ENCODE data around the gene PPP1R13B.
"Not testable (repeated sequence)": the region's sequence is repeated elsewhere in the genome, so short reads cannot be mapped to it uniquely, and the experiment has no call there.

Gene PPP1R13B

DNA sequence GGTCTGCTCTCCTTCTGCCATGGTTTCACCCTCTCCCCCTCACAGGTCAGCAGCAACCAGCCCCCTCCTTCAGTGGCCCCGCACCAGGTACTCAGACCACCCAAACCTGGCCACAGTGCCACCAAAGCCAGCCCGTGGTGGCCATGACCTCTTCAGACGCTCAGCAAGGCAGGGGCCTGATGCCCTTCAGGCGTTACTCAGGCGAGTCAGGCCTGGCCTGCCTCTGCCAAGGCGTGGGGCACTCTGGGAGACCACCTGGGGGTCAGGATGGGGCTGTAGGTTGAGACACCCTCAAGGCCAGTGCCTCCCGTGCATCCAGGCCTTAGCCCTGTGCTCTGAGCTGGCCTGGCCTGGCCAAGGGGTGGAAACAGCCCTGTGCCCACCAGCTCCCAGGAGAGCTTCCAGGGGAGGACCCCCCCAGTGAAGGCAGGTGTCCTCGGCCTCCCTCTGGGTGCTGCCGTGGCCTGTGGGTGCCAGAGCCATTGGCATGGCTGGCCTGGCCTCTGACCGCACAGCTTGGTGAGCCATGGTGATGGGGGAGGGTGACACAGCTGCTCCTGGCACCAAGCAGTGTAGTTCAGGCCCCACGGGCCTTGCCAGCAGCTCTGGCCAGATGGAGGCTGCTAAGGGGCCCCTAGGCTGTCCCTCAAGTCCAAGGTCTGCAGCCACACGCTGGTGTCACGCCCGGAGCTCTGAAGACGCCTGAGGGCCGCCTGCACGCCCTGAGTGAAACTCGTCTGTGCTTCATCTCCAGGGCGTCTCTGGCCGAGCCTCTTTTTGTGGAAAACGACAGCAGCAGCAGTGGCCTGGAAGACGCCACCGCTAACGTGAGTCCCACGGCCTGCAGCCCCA is 147.2 kb downstream of the PPP1R13B start:
- no peak for DNase-seq (ENCODE audit: low read depth in 2 of 2)

DNA sequence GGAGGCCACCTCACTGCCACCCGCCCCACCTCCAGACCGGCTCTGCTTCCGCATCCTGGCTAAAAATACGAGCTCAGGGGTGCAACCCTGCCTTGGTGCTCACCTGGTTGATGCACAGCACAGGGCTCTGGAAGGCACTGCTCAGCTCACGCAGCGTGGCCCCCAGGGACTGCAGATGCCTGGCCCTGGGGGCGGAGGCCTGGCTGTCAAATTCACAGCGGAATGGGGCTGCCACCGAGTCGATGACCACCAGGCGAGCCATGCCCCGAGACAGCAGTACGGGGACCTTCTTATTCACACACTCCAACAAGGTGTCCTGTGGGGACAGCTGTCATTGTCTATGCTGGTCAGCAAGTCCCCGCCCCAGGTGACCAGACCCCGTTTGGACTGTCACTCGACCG is 148.1 kb downstream of the PPP1R13B start:
- DNase-seq (ENCODE audit: low read depth in 2 of 2), result no peak

DNA sequence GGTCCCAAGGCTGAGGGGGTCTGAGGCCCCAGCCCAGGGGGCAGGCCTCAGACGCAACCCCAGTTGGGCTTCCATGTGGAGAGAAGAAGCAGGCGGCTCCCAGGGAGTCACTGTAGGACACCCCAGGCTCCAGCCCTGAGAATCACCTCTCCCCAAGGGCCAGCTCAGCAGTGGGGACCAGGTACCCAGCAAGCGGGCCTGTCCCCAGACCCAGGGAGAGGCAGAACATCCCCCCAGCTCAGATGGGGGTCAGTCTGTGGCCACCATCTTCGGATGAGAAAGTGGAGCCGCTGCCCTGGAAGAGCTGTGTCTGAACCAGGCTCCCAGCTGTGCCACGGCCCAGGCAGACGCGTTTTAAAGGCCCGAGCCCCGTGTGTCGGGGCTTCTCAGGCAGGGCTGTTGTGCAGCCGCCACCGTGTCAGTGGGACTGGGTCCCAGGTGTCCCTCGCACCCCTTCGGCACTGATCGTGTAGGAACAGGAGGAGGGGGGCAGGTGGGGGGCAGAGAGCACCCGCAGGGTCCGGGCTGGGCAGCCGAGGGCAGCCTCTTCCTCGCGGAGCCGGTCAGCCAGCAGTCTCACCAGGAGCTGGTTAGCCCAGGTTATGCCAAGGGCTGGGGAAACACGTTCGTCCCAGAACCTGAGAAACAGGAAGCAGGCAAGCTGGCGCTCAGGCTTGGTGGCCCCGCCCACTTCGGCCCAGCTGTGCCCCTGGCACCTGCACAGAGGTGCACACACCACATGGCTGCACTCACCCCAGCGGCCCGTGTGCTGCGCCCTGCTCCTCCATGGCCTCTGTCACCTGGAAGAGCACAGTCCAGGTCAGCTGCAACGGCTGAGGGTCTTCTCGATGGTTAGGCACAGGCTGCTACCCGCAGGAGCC is 148.8 kb downstream of the PPP1R13B start:
- DNase-seq (ENCODE audit: low read depth in 2 of 2), result no peak

DNA sequence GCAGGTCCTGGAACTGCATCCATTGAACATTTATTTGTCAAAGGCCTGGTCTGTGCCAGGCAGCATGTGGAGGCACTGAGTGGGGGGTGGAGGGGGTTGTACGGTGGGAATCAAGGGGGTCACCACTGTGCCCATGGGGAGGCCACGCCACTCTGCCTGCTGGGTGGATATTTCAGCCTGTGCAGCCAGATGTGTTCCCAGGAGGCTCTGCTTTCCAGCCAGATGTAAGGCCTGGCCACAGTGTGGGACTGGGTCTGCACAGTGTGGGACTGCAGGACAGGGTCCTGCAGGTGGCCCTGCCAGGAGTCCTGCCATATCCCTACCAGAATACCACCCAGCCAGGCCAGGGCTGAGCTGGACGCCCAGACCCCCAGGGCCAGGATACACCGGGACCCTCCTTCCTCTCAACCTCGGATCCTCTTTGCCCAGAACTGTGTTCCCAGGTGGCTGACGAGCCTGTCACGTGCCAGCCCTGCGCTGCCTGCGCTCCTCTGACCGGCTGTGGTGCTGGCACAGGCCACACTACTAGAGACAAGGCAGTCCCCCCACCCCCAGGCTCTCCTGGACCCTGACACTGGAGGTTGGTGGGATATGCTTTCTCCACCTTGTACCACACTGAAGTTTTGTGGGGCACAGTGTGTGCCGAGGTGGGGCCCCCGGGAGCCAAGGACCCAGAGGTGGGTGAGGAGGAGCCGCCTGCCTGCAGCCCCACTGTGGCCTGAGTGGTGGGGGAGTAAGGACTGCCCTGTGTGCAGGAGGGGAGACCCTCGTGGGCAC is 149.6 kb downstream of the PPP1R13B start:
- DNase-seq (ENCODE audit: low read depth in 2 of 2), result no peak

DNA sequence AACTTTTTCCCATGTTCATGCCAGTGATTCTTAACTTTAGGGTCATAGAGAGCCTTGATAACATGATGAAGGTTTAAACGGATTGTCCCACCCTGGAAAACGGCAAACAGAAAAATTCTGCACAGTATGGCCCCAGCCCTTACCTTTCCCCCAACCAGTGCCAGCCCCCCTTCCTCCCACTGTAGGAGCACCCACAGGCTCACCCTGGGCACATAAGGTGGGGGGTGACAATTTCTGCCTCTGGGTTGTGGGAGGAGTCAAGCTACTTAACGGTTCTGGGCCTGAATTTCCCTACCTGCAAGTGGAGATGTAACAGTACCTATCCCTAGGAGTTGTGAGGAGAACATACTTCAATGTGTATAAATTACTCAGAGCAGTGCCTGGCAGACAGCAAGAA is 150.2 kb downstream of the PPP1R13B start:
- DNase-seq (ENCODE audit: low read depth in 2 of 2), result no peak

DNA sequence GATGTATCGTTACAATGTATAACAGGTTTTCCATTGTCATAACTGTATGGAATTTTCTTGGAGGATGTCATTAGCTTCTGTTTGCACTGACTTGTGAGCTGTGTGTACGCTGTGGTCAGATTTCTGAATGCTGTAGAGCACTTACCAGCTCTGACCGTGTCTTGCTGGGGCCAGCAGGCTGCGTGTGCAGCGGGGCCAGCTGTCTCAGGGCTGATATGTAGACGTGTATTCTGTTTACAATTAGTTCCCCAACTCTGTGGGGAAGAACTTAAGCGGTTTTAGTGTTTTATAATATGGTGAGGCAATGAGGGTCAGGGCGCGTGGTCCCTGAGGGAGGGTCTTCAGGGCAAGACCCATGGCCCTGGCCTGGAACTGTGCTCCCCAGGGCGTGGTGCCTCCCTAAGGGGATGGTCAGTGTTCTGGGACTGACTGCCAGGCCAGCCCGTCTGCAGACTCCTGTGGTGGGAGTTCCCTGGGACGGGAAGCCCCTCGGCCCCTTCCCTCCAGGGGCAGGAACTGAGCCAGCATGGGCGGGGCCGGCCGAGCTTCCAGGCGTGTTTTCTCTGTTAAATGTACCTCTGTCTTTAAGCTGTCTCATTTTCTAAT is 150.8 kb downstream of the PPP1R13B start:
- DNase-seq (ENCODE audit: low read depth in 2 of 2), result no peak

DNA sequence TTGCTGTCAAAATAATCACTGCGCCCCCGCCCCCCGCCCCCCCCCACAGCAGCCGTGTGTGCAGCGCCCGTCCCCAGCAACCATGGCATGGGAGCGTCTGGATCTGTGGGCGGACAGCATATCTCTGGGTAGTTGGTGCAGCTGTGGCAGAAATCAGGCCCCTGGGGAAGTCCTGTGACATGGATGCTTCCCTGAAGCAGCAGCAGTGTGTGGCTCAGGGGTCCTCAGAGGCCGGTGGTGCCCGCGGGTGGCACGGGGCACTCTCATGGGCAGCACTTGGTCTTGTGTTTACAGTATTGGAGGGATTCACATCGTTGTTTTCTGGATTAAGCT is 151.3 kb downstream of the PPP1R13B start:
- DNase-seq (ENCODE audit: low read depth in 2 of 2), result no peak

DNA sequence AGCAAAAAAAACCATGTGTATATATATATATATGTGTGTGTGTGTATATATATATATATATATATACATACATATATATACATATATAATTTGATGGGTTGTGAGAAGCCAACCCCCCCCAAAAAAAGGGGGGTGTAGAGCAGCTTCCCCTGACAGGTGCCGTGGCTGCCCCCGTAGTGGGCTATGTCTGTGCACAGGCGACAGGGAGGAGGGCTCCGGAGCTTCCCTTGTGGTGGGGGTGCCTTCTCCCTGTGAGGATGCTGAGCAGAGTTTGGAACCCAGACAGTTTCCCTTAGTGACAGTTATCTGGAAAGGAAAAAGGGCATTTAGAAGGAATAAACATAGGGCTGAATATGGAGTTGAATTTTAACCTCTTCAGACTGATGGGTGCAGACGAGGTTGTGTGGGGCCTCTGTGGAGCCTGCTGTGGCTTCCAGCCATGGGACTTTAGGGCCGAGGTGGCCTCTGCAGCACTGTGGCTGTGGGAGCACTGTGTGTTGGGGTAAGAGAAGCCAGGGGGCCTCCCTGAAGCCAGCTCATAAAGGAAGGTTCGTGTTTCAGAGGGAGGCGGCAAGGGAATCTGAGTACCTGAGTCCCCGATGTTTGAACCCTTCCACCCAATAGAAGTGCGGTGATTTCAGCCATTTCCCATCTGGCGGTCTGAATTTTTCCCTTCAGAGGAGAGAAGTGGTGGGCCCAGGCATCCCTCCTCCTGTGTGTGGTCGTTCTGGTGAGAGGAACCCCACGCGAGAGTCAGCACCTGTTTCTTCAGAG is 151.9 kb downstream of the PPP1R13B start:
- DNase-seq (ENCODE audit: low read depth in 2 of 2), result no peak

DNA sequence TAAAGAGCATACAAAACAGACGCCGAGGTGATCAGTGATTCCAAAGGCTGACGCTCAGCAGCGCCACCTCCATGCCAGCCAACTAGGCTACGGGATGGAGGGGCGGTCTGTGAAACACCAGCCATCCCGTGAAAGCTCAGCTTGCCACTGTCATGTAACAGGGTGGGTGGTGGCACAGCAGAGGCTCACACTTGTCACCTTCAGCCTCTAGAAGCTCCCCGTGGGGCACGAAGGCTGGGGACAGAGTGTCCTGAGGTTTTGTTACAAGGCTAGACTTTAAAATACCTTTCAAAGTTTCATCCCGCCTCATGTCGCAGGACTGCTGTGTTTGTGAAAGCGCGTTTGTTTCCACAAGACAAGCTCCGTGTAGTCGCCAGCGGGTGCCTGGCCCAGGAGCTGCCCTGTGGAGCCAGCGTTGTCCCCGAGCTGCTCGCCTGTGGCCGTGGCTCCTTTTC is 152.8 kb downstream of the PPP1R13B start:
- DNase-seq (ENCODE audit: low read depth in 2 of 2), result no peak

DNA sequence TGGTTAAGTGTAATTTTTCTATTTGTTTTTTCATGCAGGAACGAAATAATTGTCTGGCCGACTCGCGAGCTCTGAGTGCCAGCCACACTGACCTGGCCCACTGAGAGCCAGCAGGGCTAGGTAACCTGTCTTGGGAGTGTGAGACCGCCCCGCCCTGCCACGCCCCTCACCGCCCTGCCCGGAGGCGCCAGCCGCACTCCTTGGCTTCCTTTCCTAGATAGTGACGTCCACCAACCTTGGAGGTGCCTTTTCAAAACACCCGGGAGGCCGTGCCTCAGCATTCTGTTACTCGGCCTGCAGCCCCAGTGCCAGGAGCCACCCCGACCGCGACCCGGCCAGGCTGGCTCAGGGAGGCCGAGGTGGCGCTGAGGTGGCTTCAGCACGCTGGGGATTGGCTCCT is 153.9 kb downstream of the PPP1R13B start:
- no peak for DNase-seq (ENCODE audit: low read depth in 2 of 2)

DNA sequence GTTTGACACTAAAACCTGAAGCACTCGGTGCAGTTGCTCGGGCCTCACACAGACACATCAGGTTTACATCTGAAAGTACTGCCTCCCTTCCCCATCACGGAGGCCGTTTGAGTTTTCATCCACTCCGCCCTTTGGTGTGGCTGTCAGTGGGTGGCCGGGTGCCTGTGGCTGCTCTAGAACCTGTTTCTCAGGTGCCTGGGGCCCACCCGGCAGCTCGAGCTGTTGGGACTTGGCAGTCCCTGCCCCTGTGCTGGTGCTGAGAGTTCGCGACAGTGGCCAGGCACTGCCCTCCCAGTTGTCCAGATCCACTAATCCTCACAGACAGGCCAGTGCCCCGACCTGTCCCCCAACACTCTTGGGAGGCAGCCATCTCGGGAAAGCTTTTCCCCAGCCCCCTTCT is 154.5 kb downstream of the PPP1R13B start:
- DNase-seq (ENCODE audit: low read depth in 2 of 2), result no peak

DNA sequence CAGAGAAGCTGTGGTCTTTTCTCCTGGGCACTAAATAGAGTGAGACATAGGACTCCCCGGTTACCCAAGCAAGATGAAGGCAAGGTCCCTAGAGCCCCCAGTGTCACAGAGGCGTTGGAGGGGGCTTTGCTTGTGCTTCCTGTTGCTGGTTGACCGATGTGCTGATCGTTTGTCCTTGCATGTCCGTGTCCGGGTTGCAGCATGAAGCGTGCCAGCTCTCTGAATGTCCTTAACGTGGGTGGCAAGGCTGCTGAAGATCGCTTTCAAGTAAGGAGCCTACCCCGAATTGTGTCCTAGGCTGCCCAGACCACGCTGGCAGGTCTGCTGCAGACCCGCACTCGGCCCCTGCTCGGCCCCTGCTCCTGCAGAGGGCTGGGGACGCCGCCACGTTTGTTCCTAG is 155.2 kb downstream of the PPP1R13B start:
- DNase-seq (ENCODE audit: low read depth in 2 of 2), result no peak

DNA sequence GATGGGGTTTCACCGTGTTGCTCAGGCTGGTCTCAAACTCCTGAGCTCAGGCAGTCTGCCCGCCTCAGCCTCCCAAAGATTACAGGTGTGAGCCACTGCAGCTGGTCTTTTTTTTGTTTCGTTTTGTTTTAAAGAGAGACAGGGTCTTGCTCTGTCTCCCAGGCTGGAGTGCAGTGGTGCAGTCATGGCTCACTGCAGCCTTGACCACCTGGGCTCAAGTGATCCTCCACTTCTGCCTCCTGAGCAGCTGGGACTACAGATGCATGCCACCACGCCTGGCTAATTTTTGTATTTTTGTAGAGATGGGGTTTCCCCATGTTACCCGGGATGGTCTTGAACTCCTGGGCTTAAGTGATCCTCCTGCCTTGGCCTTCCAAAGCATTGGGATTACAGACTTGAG is 155.7 kb downstream of the PPP1R13B start:
- DNase-seq (ENCODE audit: low read depth in 2 of 2), result not testable (repeated sequence)

DNA sequence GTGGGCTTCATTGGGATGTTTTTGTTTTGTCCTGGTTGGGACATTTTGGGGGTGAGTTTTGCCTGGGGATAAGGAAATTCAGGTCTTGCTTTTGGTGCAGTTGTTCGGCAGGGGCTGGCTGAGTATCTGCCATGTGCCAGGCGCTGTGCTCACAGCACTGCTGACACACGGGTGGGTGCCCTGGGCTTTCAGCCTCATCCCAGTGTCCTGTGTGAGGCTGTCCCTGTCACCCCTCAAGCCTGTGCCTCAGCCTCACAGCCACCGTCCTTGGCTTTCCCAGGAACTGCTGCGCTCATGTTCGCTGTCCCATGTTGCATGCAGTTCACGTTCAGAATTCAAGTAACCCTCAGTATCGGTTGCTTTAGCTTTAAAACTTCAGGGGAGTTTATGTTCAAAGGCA is 157.0 kb downstream of the PPP1R13B start:
- no peak for DNase-seq (ENCODE audit: low read depth in 2 of 2)

DNA sequence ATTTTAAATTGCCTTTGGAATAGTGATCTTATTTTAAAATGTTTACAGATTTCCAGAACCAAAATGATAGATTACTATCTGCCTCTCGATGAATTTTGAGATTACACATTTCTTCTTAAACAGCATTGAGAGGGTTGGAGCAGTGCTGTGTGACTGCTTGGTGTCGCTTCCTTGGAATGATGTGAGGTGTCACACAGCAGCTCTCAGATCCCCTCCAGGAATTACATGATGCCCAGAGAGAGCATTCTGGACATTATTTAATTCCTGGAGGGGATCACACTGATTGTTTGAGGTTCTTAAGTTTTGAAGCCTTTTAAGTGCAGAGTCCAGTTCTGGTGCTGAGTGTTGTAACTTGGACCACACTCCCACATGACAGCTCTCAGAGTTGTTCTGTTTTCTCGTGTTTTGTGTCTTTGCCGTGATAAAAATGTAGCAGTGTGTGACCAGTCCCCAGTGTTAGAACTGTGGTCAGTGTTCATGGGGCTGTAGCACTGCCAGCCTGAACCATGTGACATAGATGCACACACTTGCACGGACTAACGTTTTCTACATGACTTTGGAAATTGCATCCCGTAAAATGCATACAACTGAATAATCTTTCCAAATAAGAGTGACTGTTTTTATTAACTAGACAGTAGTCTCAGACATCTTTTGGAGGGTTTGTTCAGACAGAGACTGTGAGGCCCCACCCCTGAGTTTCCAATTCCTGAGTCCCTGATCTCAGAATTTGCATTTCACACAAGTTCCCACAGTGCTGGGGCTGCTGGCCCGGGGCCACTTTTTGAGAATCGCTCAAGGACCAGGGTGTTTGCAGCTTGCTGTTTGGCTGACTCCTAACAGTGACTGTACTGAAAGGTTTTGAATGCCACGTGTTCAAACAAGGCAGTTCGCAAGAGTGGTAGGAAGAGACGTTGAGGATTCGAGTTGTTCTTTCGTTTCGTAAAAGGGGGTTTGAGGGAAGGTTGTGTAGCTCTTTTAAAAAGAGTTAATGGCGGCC is 158.2 kb downstream of the PPP1R13B start:
- no peak for DNase-seq (ENCODE audit: low read depth in 2 of 2)

DNA sequence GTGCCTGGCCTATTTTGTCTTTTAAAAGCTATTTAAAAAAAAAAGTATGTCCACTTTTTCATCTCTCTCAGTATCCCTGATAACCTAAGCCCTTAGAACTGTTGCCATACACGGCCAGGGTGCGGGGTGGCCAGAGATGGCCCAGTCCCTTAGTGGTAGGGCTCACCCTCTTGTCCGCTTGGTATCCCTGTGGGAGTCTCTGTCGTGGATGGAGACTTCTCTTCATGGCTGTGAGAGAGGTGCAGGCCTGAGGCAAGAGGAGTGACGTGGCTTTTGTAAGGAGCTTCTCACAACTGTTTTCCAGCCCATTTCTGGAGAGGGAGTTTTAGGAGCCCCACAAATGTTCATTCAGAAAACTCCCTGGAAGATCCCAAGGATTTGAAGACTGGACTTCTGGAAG is 158.9 kb downstream of the PPP1R13B start:
- DNase-seq (ENCODE audit: low read depth in 2 of 2), result no peak

DNA sequence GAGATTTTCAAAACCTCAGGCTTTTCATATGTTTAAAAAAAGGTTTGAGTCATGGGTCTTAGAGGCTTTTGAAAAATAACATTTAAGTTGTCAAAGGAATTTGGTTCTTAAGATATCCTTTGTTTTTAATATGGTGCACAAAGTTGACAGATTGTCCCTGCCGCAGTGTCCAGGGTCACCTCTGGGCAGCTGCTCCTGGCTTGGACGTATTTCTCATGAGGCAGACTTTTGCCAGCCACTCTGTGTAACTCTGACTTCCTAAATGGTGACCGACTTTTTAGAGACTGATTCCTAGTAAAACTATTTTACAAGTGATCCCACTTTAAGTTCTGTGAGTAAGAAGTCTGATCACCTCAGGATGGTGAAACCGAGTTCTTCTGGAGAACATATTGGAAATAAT is 159.7 kb downstream of the PPP1R13B start:
- DNase-seq (ENCODE audit: low read depth in 2 of 2), result no peak

DNA sequence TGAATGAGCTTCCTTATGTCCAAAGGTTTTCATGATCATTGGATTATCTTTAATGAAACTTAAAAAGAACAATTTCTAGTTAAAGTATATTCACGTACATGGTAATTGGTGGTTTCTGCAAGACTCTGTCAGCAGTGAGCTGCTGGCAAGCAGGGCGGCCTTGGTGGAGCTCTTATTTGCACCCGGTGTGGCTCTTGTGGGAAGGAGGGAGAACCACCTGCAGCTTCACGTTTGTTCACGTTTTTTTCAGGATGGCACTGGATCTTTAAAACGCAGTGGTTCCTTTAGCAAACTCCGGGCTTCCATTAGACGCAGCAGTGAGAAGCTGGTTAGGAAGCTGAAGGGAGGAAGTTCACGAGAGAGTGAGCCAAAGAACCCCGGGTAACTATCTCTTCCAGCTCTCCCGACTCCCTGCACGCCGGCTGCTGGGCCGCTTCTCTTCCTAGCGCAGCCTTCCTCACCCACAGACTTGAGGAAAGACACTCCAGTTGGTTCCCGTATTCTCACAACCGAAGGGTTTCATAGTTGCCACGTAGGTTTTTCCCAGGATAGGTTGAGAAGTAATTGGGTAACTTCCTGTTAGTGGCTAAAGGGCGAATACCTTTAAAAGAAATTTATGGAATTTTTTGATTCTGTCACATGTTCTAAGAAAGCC is 160.4 kb downstream of the PPP1R13B start:
- DNase-seq (ENCODE audit: low read depth in 2 of 2), result no peak

Data from fibroblast of skin of left quadriceps (primary cell).